EH (cell line): ENCODE results near the gene MAG.

Experiments used
- DNase-seq: peaks from one replicate; pipeline ENCODE4 v3.0.0-alpha.2; 2015; ENCODE audit warnings: low read depth

The MAG gene

GRCh38 chr19:35265126-35265899 lies 26.6 kb upstream of the MAG start:
- no peak for DNase-seq

- DNase-seq: no peak
These were observed 26.0 kb upstream of the MAG start for GRCh38 chr19:35265900-35266519.

DNA sequence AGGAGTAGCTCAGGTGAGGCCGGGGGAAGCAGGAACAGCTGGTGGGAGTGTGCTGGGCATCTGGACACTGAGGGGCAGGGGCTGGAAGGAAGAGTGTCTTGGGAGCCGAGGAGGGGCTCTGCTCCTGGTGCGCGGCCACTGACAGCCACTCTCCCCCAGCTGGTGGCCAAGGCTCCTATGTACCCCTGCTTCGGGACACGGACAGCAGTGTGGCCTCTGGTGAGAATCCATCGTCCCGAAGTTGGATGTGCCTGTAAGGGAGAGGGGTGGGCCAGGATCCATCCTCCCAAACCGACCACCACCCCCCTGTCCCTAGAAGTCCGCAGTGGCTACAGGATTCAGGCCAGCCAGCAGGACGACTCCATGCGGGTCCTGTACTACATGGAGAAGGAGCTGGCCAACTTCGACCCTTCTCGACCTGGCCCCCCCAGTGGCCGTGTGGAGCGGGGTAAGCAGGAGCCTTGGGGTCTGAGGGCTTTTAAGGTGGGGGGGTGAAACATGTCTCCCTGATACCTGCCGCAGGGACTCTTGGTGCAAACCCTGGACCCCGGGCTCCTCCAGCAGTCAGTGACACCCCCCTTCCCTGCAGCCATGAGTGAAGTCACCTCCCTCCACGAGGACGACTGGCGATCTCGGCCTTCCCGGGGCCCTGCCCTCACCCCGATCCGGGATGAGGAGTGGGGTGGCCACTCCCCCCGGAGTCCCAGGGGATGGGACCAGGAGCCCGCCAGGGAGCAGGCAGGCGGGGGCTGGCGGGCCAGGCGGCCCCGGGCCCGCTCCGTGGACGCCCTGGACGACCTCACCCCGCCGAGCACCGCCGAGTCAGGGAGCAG lies 25.2 kb upstream of the MAG start:
- peak; percentile 16 for DNase-seq

DNA sequence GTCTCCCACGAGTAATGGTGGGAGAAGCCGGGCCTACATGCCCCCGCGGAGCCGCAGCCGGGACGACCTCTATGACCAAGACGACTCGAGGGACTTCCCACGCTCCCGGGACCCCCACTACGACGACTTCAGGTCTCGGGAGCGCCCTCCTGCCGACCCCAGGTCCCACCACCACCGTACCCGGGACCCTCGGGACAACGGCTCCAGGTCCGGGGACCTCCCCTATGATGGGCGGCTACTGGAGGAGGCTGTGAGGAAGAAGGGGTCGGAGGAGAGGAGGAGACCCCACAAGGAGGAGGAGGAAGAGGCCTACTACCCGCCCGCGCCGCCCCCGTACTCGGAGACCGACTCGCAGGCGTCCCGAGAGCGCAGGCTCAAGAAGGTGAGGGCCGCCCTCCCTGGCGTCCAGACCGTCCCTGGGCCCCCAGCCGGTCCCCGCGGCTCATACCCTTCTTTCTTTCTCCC lies 24.6 kb upstream of the MAG start:
- peak; percentile 48 for DNase-seq

GRCh38 chr19:35267818-35268535 lies 24.0 kb upstream of the MAG start:
- DNase-seq: peak; percentile 77

GRCh38 chr19:35268536-35269437 lies 23.2 kb upstream of the MAG start, which contains the start of gene USF2:
TSS of gene USF2 (plus strand) at chr19:35268962. CDS start at chr19:35269102, 140 bp downstream.
- DNase-seq: peak; percentile 79

DNA sequence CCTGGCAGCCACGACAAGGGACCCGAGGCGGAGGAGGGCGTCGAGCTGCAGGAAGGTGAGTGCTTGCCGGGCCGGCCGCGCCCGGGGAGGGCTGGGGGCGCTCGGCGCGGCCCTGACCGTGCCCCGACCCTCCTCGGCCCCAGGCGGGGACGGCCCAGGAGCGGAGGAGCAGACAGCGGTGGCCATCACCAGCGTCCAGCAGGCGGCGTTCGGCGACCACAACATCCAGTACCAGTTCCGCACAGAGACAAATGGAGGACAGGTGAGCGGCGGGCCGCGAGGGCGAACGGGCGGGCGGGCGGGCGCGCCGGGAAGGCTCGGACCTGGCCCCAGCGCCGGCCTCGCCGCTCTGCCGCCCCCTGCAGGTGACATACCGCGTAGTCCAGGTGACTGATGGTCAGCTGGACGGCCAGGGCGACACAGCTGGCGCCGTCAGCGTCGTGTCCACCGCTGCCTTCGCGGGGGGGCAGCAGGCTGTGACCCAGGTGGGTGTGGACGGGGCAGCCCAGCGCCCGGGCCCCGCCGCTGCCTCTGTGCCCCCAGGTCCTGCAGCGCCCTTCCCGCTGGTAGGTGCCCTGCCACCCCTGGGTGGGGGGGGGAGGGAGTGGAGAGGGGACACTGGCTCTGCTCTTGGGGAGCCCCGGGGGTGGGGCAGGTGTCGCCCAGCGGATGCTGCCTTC lies 22.4 kb upstream of the MAG start:
- DNase-seq: peak; percentile 79

DNA sequence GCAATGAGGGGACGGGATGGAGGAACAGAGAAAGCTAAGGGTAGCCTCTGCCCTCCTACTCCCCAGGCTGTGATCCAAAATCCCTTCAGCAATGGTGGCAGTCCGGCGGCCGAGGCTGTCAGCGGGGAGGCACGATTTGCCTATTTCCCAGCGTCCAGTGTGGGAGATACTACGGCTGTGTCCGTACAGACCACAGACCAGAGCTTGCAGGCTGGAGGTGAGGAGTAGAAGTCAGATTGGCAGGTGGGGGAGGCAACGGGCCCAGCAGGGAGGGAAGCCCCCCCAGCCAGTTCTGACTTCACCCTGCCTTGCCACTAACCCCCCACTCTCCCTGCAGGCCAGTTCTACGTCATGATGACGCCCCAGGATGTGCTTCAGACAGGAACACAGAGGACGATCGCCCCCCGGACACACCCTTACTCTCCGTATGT lies 21.6 kb upstream of the MAG start:
- no peak for DNase-seq

- no peak for DNase-seq
These were observed 20.4 kb upstream of the MAG start for GRCh38 chr19:35271546-35271945.

GRCh38 chr19:35272122-35272719 lies 19.7 kb upstream of the MAG start:
- DNase-seq: no peak

DNA sequence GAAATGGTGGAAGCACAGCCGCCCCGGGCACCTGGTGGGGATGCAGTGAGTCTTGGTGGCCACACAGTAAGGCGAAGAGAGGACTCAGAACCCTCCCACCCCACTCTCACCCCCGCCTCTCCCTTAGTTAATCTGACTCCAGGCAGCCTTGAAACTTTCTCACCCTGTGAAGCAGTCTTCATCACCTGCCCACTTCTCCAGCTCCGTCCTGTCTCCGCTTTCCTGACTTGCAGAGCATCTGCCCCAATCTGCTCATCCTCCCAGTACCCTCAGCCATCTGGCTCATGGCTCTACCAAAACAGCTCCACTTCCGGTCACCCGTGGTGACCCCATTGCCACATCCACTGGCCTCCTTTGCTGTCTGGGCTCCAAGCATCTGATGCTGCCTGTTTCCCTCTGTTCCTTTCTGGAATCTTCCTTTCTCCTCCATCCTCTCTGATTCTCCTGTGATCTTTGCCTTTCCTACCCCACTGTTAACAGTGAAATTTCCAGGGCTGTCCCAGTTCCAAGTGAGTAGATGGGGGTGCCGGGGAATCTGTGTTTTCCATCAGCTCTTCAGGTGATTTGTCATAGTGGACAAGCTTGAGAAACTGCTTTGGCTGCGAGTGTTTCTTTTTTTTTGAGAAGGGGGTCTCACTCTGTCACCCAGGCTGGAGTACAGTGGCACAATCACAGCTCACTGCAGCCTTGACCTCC lies 18.9 kb upstream of the MAG start:
- DNase-seq: no peak

- no peak for DNase-seq
These were observed 18.2 kb upstream of the MAG start for GRCh38 chr19:35273686-35274259.

DNA sequence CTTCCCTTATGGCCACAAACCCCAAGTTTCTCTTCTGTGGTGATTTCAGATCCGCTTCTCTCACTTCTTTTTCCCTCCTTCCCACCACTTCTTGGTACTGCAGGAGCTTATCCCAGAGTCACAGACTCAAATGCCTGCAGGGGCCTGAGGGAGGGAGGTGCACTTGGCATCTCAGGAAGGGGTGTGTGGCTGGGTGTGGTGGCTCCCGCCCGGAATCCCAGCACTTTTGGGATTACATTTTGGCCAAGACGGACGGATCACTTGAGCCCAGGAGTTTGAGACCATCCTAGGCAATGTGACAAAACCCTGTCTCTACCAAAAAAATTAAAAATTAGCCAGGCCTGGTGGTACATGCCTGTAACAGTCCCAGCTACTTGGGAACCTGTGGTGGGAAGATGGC lies 17.6 kb upstream of the MAG start:
- DNase-seq: no peak

DNA sequence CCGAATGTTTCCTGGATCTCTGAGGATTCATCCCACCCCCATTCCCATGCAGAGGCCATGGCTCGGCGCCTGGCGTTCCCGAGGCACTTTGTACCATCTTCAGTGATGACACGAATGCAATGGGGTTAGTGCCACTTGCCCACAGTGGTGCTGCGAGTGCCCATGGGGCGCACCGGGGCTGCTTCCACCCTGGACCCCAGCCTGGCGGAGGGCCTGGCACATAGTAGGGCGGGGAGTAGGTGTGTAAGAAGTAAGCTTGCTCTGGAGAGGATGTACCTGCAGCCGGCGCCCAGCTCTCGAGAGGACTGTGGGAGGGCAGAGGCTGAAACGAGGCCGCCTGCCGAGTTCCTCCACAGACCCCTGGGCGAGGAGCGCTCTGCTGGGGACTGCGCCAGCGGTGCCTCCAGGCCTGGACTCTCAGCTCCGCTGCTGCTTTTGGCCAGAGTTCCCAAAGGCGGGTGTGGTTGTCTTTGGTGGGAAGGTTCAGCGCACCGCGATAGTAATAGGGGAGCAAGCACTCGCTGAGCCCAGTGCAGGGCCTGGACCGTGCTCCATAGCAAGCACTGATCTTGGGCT lies 15.2 kb upstream of the MAG start:
- DNase-seq: no peak

GRCh38 chr19:35278578-35279284 lies 13.2 kb upstream of the MAG start:
- DNase-seq: no peak

DNA sequence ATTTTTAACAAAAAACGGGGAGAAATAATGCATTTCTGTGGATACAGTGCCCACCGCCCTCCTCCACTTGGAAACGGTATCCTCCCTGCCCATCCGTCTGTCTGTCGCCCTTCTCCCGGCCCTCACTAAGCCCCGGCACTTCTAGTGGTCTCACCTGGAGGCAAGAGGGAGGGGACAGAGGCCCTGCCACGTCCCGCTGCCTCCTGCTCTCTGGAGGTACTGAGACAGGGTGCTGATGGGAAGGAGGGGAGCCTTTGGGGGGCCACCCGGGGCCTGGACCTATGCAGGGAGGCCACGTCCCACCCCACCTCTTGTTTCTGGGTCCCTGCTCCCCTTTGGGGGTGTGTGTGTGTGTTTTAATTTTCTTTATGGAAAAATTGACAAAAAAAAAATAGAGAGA lies 12.6 kb upstream of the MAG start:
- DNase-seq: no peak

GRCh38 chr19:35279985-35280821 lies 11.8 kb upstream of the MAG start:
- DNase-seq: no peak
